Neural progenitor cell (in vitro differentiated cells): ENCODE measurements around the gene BEX5. TPM values are rescaled to one million over a fixed set of nuclear protein-coding genes. Genes with fewer than 3 reads are reported as not detected.
"Not testable (repeated sequence)": the region's sequence is repeated elsewhere in the genome, so short reads cannot be mapped to it uniquely, and the experiment has no call there.

Source experiments
- DNase-seq: peaks from one replicate; pipeline ENCODE4 v3.0.0-alpha.2; 2016; ENCODE audit warnings: low spot score
- H2AFZ ChIP-seq: fragments of 200-600 bp; sonication (generic); replicated peaks from 2 replicates; pipeline ENCODE4 v1.6.1; 2016; ENCODE audit warnings: antibody characterized with exemption
- H3F3A ChIP-seq: fragments of 200-600 bp; sonication (generic); 2 replicates; pipeline ENCODE4 v1.6.1; 2016; ENCODE audit warnings: antibody characterized with exemption, low read depth
- H3K27ac ChIP-seq: fragments of 200-600 bp; sonication (generic); 2 replicates; pipeline ENCODE4 v1.5.1; 2016; ENCODE audit warnings: mild to moderate bottlenecking
- H3K27me3 ChIP-seq: fragments of 200-600 bp; sonication (generic); 2 replicates; pipeline ENCODE4 v1.6.1; 2016; ENCODE audit warnings: mild to moderate bottlenecking, moderate library complexity
- H3K36me3 ChIP-seq: fragments of 200-600 bp; sonication (generic); 2 replicates; pipeline ENCODE4 v1.5.1; 2016
- H3K4me1 ChIP-seq: fragments of 200-600 bp; sonication (generic); 2 replicates; pipeline ENCODE4 v1.6.1; 2016; ENCODE audit warnings: mixed run types
- H3K4me2 ChIP-seq: fragments of 200-600 bp; sonication (generic); 2 replicates; pipeline ENCODE4 v1.6.1; 2016
- H3K4me3 ChIP-seq: fragments of 200-600 bp; sonication (generic); 2 replicates; pipeline ENCODE4 v1.5.1; 2016
- H3K79me2 ChIP-seq: fragments of 200-600 bp; sonication (generic); 2 replicates; pipeline ENCODE4 v1.6.1; 2016; ENCODE audit warnings: low read depth
- H3K9ac ChIP-seq: fragments of 200-600 bp; sonication (generic); 2 replicates; pipeline ENCODE4 v1.6.1; 2016
- H3K9me3 ChIP-seq: fragments of 200-600 bp; sonication (generic); 2 replicates; pipeline ENCODE4 v1.5.1; 2016; ENCODE audit warnings: low read depth
- H4K20me1 ChIP-seq: fragments of 200-600 bp; sonication (generic); 2 replicates; pipeline ENCODE4 v1.6.1; 2016; ENCODE audit warnings: low read depth
- H3K27ac Mint-ChIP-seq: 3 replicates; pipeline ENCODE4 v1.8.0; 2021; ENCODE audit warnings: mixed read lengths
- H3K27me3 Mint-ChIP-seq: 2 replicates; pipeline ENCODE4 v1.8.0; 2022; ENCODE audit warnings: low read depth, mild to moderate bottlenecking, inconsistent platforms, moderate library complexity, mixed read lengths; ENCODE audit not compliant: insufficient read depth
- H3K36me3 Mint-ChIP-seq: 3 replicates; pipeline ENCODE4 v1.8.0; 2021; ENCODE audit warnings: mixed read lengths
- H3K4me1 Mint-ChIP-seq: 3 replicates; pipeline ENCODE4 v1.8.0; 2021; ENCODE audit warnings: mixed read lengths
- H3K4me3 Mint-ChIP-seq: 3 replicates; pipeline ENCODE4 v1.8.0; 2021; ENCODE audit warnings: mild to moderate bottlenecking, moderate library complexity, mixed read lengths
- H3K9me3 Mint-ChIP-seq: 3 replicates; pipeline ENCODE4 v1.8.0; 2020; ENCODE audit warnings: mixed read lengths
- CTCF ChIP-seq: fragments of 200-600 bp; sonication (generic); IDR thresholded peaks from 2 replicates; pipeline ENCODE4 v1.5.1; 2017; ENCODE audit warnings: antibody characterized with exemption, mild to moderate bottlenecking
- EZH2 ChIP-seq: fragments of 200-600 bp; sonication (generic); IDR thresholded peaks from 2 replicates; pipeline ENCODE4 v1.6.1; 2017; ENCODE audit warnings: antibody characterized with exemption, mild to moderate bottlenecking, moderate library complexity
- EZH2phosphoT487 ChIP-seq: fragments of 200-600 bp; sonication (generic); IDR thresholded peaks from 2 replicates; pipeline ENCODE4 v1.6.1; 2017; ENCODE audit warnings: antibody characterized with exemption
- total RNA-seq: library from RNA; depleted of rRNA; stranded (reverse); fragments of >200 nt; gene quantifications from 2 replicates; pipeline ENCODE4 v1.2.3, GENCODE V29; 2015; ENCODE audit warnings: low replicate concordance

Gene BEX5
- total RNA-seq, 1 donor from 2014 or later: 3.8 TPM

- no peaks in the 10 kb centered on the region for H4K20me1 ChIP-seq
- Mint-ChIP-seq H3K9me3 (peaks cover 3% of the 10 kb centered on the region), H3K4me3 (no peak overlapping the region), H3K36me3 (no peaks in the 10 kb centered on the region), H3K4me1 (peaks cover 2% of the 10 kb centered on the region), H3K27ac (no peak overlapping the region), H3K27me3 (peaks cover 11% of the 10 kb centered on the region)
- no peak overlapping the region for H3K27ac ChIP-seq
- no peak overlapping the region for H3K4me2 ChIP-seq
- peaks cover 9% of the 10 kb centered on the region for H3K27me3 ChIP-seq
- no peak overlapping the region for H3K9ac ChIP-seq
- TF ChIP-seq EZH2 (no peak), CTCF (peak; percentile 39), EZH2phosphoT487 (no peak)
- no peaks in the 10 kb centered on the region for H3K36me3 ChIP-seq
- no peaks in the 10 kb centered on the region for H3K79me2 ChIP-seq
- H2AFZ ChIP-seq: no peak overlapping the region
- H3K9me3 ChIP-seq: no peaks in the 10 kb centered on the region
- no peak for DNase-seq
- H3K4me3 ChIP-seq: no peak overlapping the region
- H3K4me1 ChIP-seq: no peaks in the 10 kb centered on the region
- H3F3A ChIP-seq: no peaks in the 10 kb centered on the region
Measured at GRCh38 chrX:102129473-102129872, 26.3 kb downstream of the BEX5 start.

GRCh38 chrX:102126863-102127262, 28.9 kb downstream of the BEX5 start:
- H3K79me2 ChIP-seq: no peaks in the 10 kb centered on the region
- DNase-seq: no peak
- TF ChIP-seq EZH2 (no peak), CTCF (no peak), EZH2phosphoT487 (no peak)
- H3K4me1 ChIP-seq: no peaks in the 10 kb centered on the region
- Mint-ChIP-seq H3K4me3 (no peak overlapping the region), H3K36me3 (no peaks in the 10 kb centered on the region), H3K9me3 (peaks cover 3% of the 10 kb centered on the region), H3K27ac (no peak overlapping the region), H3K4me1 (peaks cover 2% of the 10 kb centered on the region), H3K27me3 (peaks cover 15% of the 10 kb centered on the region)
- no peak overlapping the region for H3K4me3 ChIP-seq
- H3K27ac ChIP-seq: no peak overlapping the region
- H3K9ac ChIP-seq: no peak overlapping the region
- peaks cover 21% of the 10 kb centered on the region for H3K27me3 ChIP-seq
- H4K20me1 ChIP-seq: no peaks in the 10 kb centered on the region
- H2AFZ ChIP-seq: no peak overlapping the region
- no peaks in the 10 kb centered on the region for H3K36me3 ChIP-seq
- no peak overlapping the region for H3K4me2 ChIP-seq
- no peaks in the 10 kb centered on the region for H3K9me3 ChIP-seq
- H3F3A ChIP-seq: no peaks in the 10 kb centered on the region

GRCh38 chrX:102126080-102126818, 29.5 kb downstream of the BEX5 start:
- H2AFZ ChIP-seq, H3K4me1 Mint-ChIP-seq, H4K20me1 ChIP-seq, H3K27ac ChIP-seq, H3K79me2 ChIP-seq, H3K9me3 Mint-ChIP-seq, H3K4me1 ChIP-seq, H3K36me3 ChIP-seq, H3K27ac Mint-ChIP-seq, H3F3A ChIP-seq, H3K9ac ChIP-seq, H3K36me3 Mint-ChIP-seq, H3K9me3 ChIP-seq, DNase-seq: not testable (repeated sequence)
- Histone ChIP-seq H3K4me2 (peak overlapping the region; percentile 71), H3K4me3 (peak overlapping the region; percentile 50), H3K27me3 (peaks cover 21% of the 10 kb centered on the region)
- peaks cover 15% of the 10 kb centered on the region for H3K27me3 Mint-ChIP-seq
- peak overlapping the region; percentile 80 for H3K4me3 Mint-ChIP-seq

- H3K9me3 ChIP-seq, H3K36me3 ChIP-seq, H3K9ac ChIP-seq, H3K4me1 ChIP-seq, H3F3A ChIP-seq, H4K20me1 ChIP-seq, H3K79me2 ChIP-seq, H3K27ac Mint-ChIP-seq, H3K9me3 Mint-ChIP-seq, H3K36me3 Mint-ChIP-seq, H3K4me1 Mint-ChIP-seq, H3K27ac ChIP-seq: not testable (repeated sequence)
- H3K4me2 ChIP-seq: peak within 1 kb of the TSS; percentile 77
- H3K27me3 Mint-ChIP-seq: peaks cover 15% of the 10 kb centered on the region
- H2AFZ ChIP-seq: peak within 1 kb of the TSS; percentile 57
- peak within 1 kb of the TSS; percentile 50 for H3K4me3 ChIP-seq
- peak; percentile 42 for DNase-seq
- peak within 1 kb of the TSS; percentile 82 for H3K4me3 Mint-ChIP-seq
- peaks cover 21% of the 10 kb centered on the region for H3K27me3 ChIP-seq
Measured at GRCh38 chrX:102125436-102125835, 30.3 kb downstream of the BEX5 start, which contains the start of gene TCEAL2. Gene TCEAL2 (plus strand): TSS chrX:102125679. CDS start chrX:102126831, 1,152 bp downstream.

- peak overlapping the region; percentile 77 for H3K4me2 ChIP-seq
- H3K36me3 ChIP-seq, H3K9me3 ChIP-seq, DNase-seq, H3F3A ChIP-seq, H3K9ac ChIP-seq, H3K4me1 ChIP-seq, H4K20me1 ChIP-seq, H3K4me1 Mint-ChIP-seq, H3K9me3 Mint-ChIP-seq, H3K27ac Mint-ChIP-seq, H3K36me3 Mint-ChIP-seq, H3K79me2 ChIP-seq, H3K27ac ChIP-seq: not testable (repeated sequence)
- peak overlapping the region; percentile 57 for H2AFZ ChIP-seq
- Mint-ChIP-seq H3K27me3 (peaks cover 15% of the 10 kb centered on the region), H3K4me3 (peak overlapping the region; percentile 82)
- H3K4me3 ChIP-seq: peak overlapping the region; percentile 50
- peaks cover 21% of the 10 kb centered on the region for H3K27me3 ChIP-seq
Measured at GRCh38 chrX:102125014-102125413, 30.8 kb downstream of the BEX5 start.
